SK-N-SH (cell line): ENCODE results near the gene R3HDM4. TPM values are rescaled to one million over a fixed set of nuclear protein-coding genes. Genes with fewer than 3 reads are reported as not detected.

Experiments used
- CTCF ChIA-PET: fragments of 300-600, 350-600 bp; formaldehyde crosslinking; extraction: SDS; loops from one replicate; lab custom pipeline; 2021; lab: Yijun Ruan, JAX
- POLR2A ChIA-PET: fragments of 350-600 bp; sonication (Branson Sonifier 250); formaldehyde crosslinking; extraction: SDS; loops from one replicate; lab custom pipeline; 2020; ENCODE audit warnings: antibody characterized with exemption, inconsistent platforms; lab: Yijun Ruan, JAX
- DNase-seq: peaks from one replicate; pipeline ENCODE4 v3.0.0; 2012
- H2AFZ ChIP-seq: fragments of 200-600 bp; sonication (generic); 2 replicates; pipeline ENCODE4 v1.8.1; 2016; ENCODE audit warnings: antibody characterized with exemption, mild to moderate bottlenecking, low read depth
- H3F3A ChIP-seq: fragments of 200-600 bp; sonication (generic); replicated peaks from 2 replicates; pipeline ENCODE3; 2016; ENCODE audit warnings: antibody characterized with exemption, mild to moderate bottlenecking; ENCODE audit not compliant: insufficient read depth
- H3K27ac ChIP-seq, 2 experiments: fragments of 200-500 bp in 1 of 2; fragments of 200-600 bp in 1 of 2; sonication (Bioruptor generic) in 1 of 2; sonication (generic), shearing (Covaris generic) in 1 of 2; 2 replicates each; pipeline versions ENCODE4 v1.5.1 to v1.6.1; 2014 to 2016; ENCODE audit warnings: low read depth in 2 of 2, inconsistent platforms in 1 of 2, low read length in 1 of 2, mild to moderate bottlenecking in 1 of 2, mixed read lengths in 1 of 2
- H3K27me3 ChIP-seq: fragments of 200-600 bp; sonication (generic), shearing (Covaris generic); 2 replicates; pipeline ENCODE4 v1.6.1; 2016; ENCODE audit warnings: mixed run types; ENCODE audit not compliant: insufficient read depth
- H3K36me3 ChIP-seq, 2 experiments: fragments of 200-500 bp in 1 of 2; fragments of 200-600 bp in 1 of 2; sonication (Bioruptor generic) in 1 of 2; sonication (generic) in 1 of 2; replicated peaks in 1 of 2; 2 replicates each; pipeline versions ENCODE3 to v1.5.1; 2014 to 2016; ENCODE audit warnings: low read length in 1 of 2, mild to moderate bottlenecking in 1 of 2; ENCODE audit not compliant: insufficient read depth in 2 of 2, control insufficient read depth in 1 of 2
- H3K4me1 ChIP-seq, 2 experiments: fragments of 200-500 bp in 1 of 2; fragments of 200-600 bp in 1 of 2; sonication (Bioruptor generic) in 1 of 2; sonication (generic), shearing (Covaris generic) in 1 of 2; 2 replicates each; pipeline versions ENCODE4 v1.5.1 to v1.6.1; 2014 to 2016; ENCODE audit warnings: low read depth in 1 of 2, low read length in 1 of 2, mixed run types in 1 of 2; ENCODE audit not compliant: insufficient read depth in 2 of 2, control insufficient read depth in 1 of 2
- H3K4me2 ChIP-seq: fragments of 200-600 bp; sonication (generic), shearing (Covaris generic); 2 replicates; pipeline ENCODE4 v1.6.1; 2017; ENCODE audit warnings: mixed run types
- H3K4me3 ChIP-seq, 2 experiments: fragments of 200-500 bp in 1 of 2; fragments of 200-600 bp in 1 of 2; sonication (Bioruptor generic) in 1 of 2; sonication (generic), shearing (Covaris generic) in 1 of 2; 2 replicates each; pipeline versions ENCODE4 v1.5.1 to v1.8.1; 2014 to 2016; ENCODE audit warnings: low read depth in 2 of 2, inconsistent platforms in 1 of 2, low read length in 1 of 2, mild to moderate bottlenecking in 1 of 2, mixed read lengths in 1 of 2, moderate library complexity in 1 of 2
- H3K79me2 ChIP-seq: fragments of 200-600 bp; sonication (generic); 2 replicates; pipeline ENCODE4 v1.8.1; 2017; ENCODE audit warnings: mild to moderate bottlenecking; ENCODE audit not compliant: insufficient read depth
- H3K9ac ChIP-seq: fragments of 200-600 bp; sonication (generic); 2 replicates; pipeline ENCODE4 v1.6.1; 2017; ENCODE audit warnings: mixed run types
- H3K9me2 ChIP-seq: fragments of 200-600 bp; sonication (generic); 2 replicates; pipeline ENCODE4 v1.6.1; 2017; ENCODE audit warnings: mixed run types
- H3K9me3 ChIP-seq: fragments of 200-600 bp; sonication (generic); 2 replicates; pipeline ENCODE4 v1.6.1; 2017; ENCODE audit warnings: mixed run types, mild to moderate bottlenecking, moderate library complexity
- H4K20me1 ChIP-seq: fragments of 200-600 bp; sonication (generic); 2 replicates; pipeline ENCODE4 v1.6.1; 2017; ENCODE audit warnings: mild to moderate bottlenecking, mixed run types; ENCODE audit not compliant: insufficient read depth
- CHD2 ChIP-seq: fragments of 150-350 bp; IDR thresholded peaks from 2 replicates; pipeline ENCODE4 v1.6.1; 2018; ENCODE audit warnings: low read length; ENCODE audit not compliant: partially characterized antibody
- CTCF ChIP-seq: fragments of 200-600 bp; sonication (generic); IDR thresholded peaks from 2 replicates; pipeline ENCODE4 v1.6.1; 2017; ENCODE audit warnings: antibody characterized with exemption, mild to moderate bottlenecking, moderate library complexity
- FOXM1 ChIP-seq: IDR thresholded peaks from 2 replicates; pipeline ENCODE4 v1.4.0; 2012; ENCODE audit warnings: low read depth, mild to moderate bottlenecking
- IRF3 ChIP-seq: fragments of 150-350 bp; IDR thresholded peaks from 2 replicates; pipeline ENCODE4 v1.6.1; 2016; ENCODE audit warnings: mild to moderate bottlenecking, low read depth, low read length
- NFIC ChIP-seq: IDR thresholded peaks from 2 replicates; pipeline ENCODE4 v1.4.0; 2012; ENCODE audit warnings: borderline replicate concordance
- RFX5 ChIP-seq: IDR thresholded peaks from 2 replicates; pipeline ENCODE4 v1.6.1; 2012; ENCODE audit warnings: mild to moderate bottlenecking, improper control_type of control experiment, low read length
- SMC3 ChIP-seq: IDR thresholded peaks from 2 replicates; pipeline ENCODE4 v1.6.1; 2012; ENCODE audit warnings: low read depth, low read length, improper control_type of control experiment
- USF2 ChIP-seq: fragments of 150-350 bp; IDR thresholded peaks from 2 replicates; pipeline ENCODE4 v1.6.1; 2017; ENCODE audit warnings: antibody characterized with exemption, low read length, low read depth, borderline replicate concordance
- YY1 ChIP-seq: IDR thresholded peaks from 2 replicates; pipeline ENCODE4 v1.4.0; 2012; ENCODE audit warnings: low read depth, mild to moderate bottlenecking
- WGBS: methylation state at CpG from one replicate; pipeline ENCODE4 v1.1.6; 2017; ENCODE audit warnings: low lambda C conversion rate; 5-methylcytosine and 5-hydroxymethylcytosine counted together
- polyA plus RNA-seq, 3 experiments: library from polyadenylated mRNA; depleted of rRNA; stranded (reverse); fragments of >200 nt; gene quantifications; 2 replicates each; pipeline ENCODE4 v1.2.3, GENCODE V29; 2012

R3HDM4 gene
- polyA plus RNA-seq, 1 of the 3 experiments (the other 2 are of a cell fraction) = 39.2 TPM

- POLR2A ChIA-PET = no interaction called here
- no peaks in the 10 kb centered on the region for H4K20me1 ChIP-seq
- no peak for TF ChIP-seq IRF3
- H3K27me3 ChIP-seq = peaks cover 51% of the 10 kb centered on the region
- no peaks in the 10 kb centered on the region for H3K36me3 ChIP-seq
- H3K4me1 ChIP-seq = peaks cover 0 to 8% of the 10 kb centered on the region in 2 experiments; a peak in 1 of 4 replicates
- CTCF ChIA-PET = interaction anchor here (1.6 kb wide), 1 partner anchor 11 kb away, joined by 6 read pairs; no protein-coding TSS in a partner anchor
- 25% methylated on average over 12 of the region's 67 CpGs for WGBS
- no peaks in the 10 kb centered on the region for H3K9me2 ChIP-seq
- no peak overlapping the region for H2AFZ ChIP-seq
- H3K27ac ChIP-seq = no peak overlapping the region
- DNase-seq = no peak
- H3K79me2 ChIP-seq = no peaks in the 10 kb centered on the region
- H3K9me3 ChIP-seq = no peaks in the 10 kb centered on the region
- peaks cover 9% of the 10 kb centered on the region for H3F3A ChIP-seq
- H3K4me3 ChIP-seq = no peak overlapping the region
- no peak overlapping the region for H3K9ac ChIP-seq
- no peak overlapping the region for H3K4me2 ChIP-seq
Observed at GRCh38 chr19:853014-853585, 59.9 kb downstream of the R3HDM4 start.

- H3K4me2 ChIP-seq = no peak within 1 kb of the TSS
- no peak for TF ChIP-seq NFIC
- TF ChIP-seq FOXM1 = no peak
- TF ChIP-seq CHD2 = no peak
- TF ChIP-seq SMC3 = no peak
- TF ChIP-seq CTCF = no peak
- TF ChIP-seq USF2 = no peak
- TF ChIP-seq YY1 = no peak
- no peak for TF ChIP-seq RFX5
- CTCF ChIA-PET = interaction anchor here (1.6 kb wide), 1 partner anchor 11 kb away, joined by 6 read pairs; no protein-coding TSS in a partner anchor
- peaks cover 58% of the 10 kb centered on the region for H3K27me3 ChIP-seq
- H3K9ac ChIP-seq = no peak within 1 kb of the TSS
- H3K79me2 ChIP-seq = no peaks in the 10 kb centered on the region
- no peak within 1 kb of the TSS for H2AFZ ChIP-seq
- no peak within 1 kb of the TSS for H3K27ac ChIP-seq
- peaks cover 0 to 8% of the 10 kb centered on the region in 2 experiments; a peak in 1 of 4 replicates for H3K4me1 ChIP-seq
- H3K9me2 ChIP-seq = no peaks in the 10 kb centered on the region
- no peaks in the 10 kb centered on the region for H3K36me3 ChIP-seq
- no peaks in the 10 kb centered on the region for H3K9me3 ChIP-seq
- no peaks in the 10 kb centered on the region for H4K20me1 ChIP-seq
- peaks cover 11% of the 10 kb centered on the region for H3F3A ChIP-seq
- H3K4me3 ChIP-seq = no peak within 1 kb of the TSS
- no peak for DNase-seq
- WGBS = 13% methylated on average over 26 of the region's 55 CpGs
- POLR2A ChIA-PET = no interaction called here
Observed at GRCh38 chr19:852136-853013, 60.6 kb downstream of the R3HDM4 start, which contains the start of gene ELANE. ELANE (plus strand) TSS chr19:852303; CDS start chr19:852329, 26 bp downstream.
